ENCODE results near the gene SECTM1.

SECTM1 gene

DNA sequence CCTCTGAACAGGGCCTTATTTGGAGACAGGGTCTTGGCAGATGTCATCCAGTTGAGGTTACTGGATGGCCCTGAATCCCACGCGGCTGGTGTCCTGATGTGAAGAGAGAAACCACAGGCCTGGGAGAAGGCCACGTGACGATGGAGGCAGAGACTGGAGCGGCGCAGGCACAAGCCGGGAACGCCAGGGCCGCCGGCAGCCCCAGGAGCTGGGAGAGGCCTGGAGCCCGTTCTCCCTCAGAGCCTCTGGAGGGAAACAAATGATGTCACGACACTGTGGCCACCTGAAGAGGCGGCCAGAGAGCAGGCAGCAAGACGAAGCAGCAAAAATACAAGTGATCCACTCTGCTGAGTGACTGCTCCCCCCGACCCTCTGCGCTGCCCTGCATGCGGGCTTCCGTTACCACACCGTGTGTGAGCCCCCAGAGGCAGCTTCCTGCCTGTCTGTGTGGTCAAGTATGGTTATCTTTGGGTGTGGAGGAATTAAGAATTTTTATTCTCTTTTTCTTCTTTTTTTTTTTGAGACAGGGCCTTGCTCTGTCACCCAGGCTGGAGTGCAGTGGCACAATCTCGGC, 27.8 kb downstream of the SECTM1 start:
- no peaks in the 10 kb centered on the region for H3K9me3 ChIP-seq (ENCODE audit: control insufficient read depth, low read length)
- H3K27me3 ChIP-seq (ENCODE audit: control insufficient read depth, insufficient read depth, low read length): no peaks in the 10 kb centered on the region
- H3K36me3 ChIP-seq (ENCODE audit: control insufficient read depth, insufficient read depth, low read length): no peaks in the 10 kb centered on the region
- no peaks in the 10 kb centered on the region for H3K4me1 ChIP-seq
- no peak overlapping the region for H3K4me3 ChIP-seq (ENCODE audit: low read depth, low read length)
- no peak overlapping the region for H2AFZ ChIP-seq
- H3K79me2 ChIP-seq: no peaks in the 10 kb centered on the region
- no peak overlapping the region for H3K27ac ChIP-seq
- no peak overlapping the region for H3K9ac ChIP-seq
- H3K4me2 ChIP-seq (ENCODE audit: low read length): no peak overlapping the region
- TF ChIP-seq, protein P1, sequence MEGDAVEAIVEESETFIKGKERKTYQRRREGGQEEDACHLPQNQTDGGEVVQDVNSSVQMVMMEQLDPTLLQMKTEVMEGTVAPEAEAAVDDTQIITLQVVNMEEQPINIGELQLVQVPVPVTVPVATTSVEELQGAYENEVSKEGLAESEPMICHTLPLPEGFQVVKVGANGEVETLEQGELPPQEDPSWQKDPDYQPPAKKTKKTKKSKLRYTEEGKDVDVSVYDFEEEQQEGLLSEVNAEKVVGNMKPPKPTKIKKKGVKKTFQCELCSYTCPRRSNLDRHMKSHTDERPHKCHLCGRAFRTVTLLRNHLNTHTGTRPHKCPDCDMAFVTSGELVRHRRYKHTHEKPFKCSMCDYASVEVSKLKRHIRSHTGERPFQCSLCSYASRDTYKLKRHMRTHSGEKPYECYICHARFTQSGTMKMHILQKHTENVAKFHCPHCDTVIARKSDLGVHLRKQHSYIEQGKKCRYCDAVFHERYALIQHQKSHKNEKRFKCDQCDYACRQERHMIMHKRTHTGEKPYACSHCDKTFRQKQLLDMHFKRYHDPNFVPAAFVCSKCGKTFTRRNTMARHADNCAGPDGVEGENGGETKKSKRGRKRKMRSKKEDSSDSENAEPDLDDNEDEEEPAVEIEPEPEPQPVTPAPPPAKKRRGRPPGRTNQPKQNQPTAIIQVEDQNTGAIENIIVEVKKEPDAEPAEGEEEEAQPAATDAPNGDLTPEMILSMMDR (IDR thresholded peaks at IDR 0.05): no peak

DNA sequence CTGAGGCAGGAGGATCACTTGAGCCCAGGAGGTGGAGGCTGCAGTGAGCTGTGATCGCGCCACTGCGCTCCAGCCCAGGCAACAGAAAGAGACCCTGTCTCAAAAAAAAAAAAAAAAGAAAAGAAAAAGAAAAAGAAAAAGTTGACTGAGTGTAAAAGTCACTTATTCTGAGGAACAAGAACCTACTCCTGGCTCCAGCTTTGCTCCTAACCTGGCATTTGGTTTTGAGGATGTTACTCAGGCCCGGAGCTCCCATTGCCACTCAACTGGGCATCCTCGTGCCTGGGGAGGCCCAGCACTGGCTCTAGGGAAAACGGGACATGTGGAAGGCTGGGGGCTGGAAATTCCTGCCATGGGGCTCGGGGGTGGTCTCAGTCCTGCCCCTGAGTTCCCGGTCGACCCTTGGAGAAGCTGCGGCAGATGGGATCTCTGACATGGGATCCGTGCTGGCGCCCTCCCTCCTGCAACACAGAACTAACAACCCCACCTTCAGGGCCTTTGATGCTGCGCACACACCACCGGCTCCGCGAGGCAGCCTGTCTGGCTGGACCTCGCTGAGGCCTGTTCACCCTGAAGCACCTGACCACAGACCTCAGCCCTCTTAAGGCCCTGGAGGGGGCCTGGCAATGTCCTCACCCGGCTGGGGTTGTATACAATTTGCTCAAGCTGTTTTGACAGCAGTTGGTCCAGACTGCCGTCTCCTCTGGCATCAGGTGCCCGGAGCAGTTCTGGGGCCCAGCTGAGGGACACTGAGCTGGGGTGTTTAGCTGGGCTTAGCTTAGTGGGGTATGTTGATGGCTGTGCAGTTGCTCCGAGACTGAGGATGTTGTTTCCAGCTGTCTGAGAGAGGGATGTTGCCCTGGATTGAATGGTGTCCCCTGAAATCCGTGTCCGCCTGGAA, 28.5 kb downstream of the SECTM1 start:
- no peaks in the 10 kb centered on the region for H3K36me3 ChIP-seq (ENCODE audit: control insufficient read depth, insufficient read depth, low read length)
- H2AFZ ChIP-seq: no peak overlapping the region
- H3K9ac ChIP-seq: no peak overlapping the region
- no peaks in the 10 kb centered on the region for H3K79me2 ChIP-seq
- H3K27me3 ChIP-seq (ENCODE audit: control insufficient read depth, insufficient read depth, low read length): no peaks in the 10 kb centered on the region
- no peak overlapping the region for H3K4me2 ChIP-seq (ENCODE audit: low read length)
- TF ChIP-seq, protein P1 (IDR thresholded peaks at IDR 0.05): no peak
- no peaks in the 10 kb centered on the region for H3K4me1 ChIP-seq
- no peak overlapping the region for H3K4me3 ChIP-seq (ENCODE audit: low read depth, low read length)
- no peak overlapping the region for H3K27ac ChIP-seq
- H3K9me3 ChIP-seq (ENCODE audit: control insufficient read depth, low read length): no peaks in the 10 kb centered on the region

DNA sequence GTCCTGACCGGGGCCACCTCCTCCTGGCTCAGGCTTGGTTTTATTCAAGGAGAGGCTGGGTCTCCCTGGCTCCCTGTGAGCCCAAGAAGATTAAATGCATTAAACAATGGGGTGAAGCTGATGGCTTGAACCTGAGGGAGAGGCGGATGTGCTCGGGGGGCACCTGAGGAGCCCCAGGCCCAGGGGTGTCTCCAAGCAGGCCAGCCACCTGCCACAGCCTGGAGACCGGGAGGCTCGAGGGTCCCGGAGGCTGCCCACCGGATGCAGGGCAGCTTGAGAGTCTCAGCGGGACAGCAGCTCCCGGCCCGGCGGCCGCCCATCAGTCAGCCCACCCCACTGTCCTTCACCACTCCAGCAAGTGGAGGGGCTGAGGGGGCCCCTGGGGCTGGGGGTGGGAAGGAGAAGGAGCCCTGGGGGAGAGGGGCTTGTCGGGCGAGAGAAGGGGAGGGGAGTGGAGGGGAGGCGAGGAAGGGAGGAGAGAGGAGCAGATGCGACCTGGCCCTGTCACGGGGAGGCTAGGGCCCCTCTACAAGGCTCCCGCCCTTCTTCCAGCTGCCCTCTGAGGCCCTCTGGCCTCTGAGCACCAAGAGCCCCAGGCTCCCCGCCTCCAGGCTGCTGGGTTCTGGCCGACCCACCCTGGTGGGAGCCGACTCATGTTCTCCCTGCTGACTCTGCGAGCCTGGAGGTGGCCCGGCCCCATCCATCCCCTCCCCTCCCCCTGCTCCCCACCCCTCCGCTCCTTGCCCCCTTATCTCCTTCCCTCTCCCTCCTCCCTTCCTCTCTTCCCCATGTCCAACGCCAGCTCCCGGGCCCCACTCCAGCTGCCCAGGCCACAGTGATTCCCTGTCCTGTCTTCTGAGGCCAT, 29.4 kb downstream of the SECTM1 start:
- Histone ChIP-seq H3K79me2 (no peaks in the 10 kb centered on the region), H3K36me3 (ENCODE audit: control insufficient read depth, insufficient read depth, low read length) (no peaks in the 10 kb centered on the region), H3K4me2 (ENCODE audit: low read length) (no peak overlapping the region), H3K9ac (no peak overlapping the region), H3K4me1 (no peaks in the 10 kb centered on the region), H3K9me3 (ENCODE audit: control insufficient read depth, low read length) (no peaks in the 10 kb centered on the region), H3K4me3 (ENCODE audit: low read depth, low read length) (no peak overlapping the region), H3K27me3 (ENCODE audit: control insufficient read depth, insufficient read depth, low read length) (no peaks in the 10 kb centered on the region), H2AFZ (no peak overlapping the region), H3K27ac (no peak overlapping the region)
- TF ChIP-seq, protein P1 (IDR thresholded peaks at IDR 0.05): no peak

DNA sequence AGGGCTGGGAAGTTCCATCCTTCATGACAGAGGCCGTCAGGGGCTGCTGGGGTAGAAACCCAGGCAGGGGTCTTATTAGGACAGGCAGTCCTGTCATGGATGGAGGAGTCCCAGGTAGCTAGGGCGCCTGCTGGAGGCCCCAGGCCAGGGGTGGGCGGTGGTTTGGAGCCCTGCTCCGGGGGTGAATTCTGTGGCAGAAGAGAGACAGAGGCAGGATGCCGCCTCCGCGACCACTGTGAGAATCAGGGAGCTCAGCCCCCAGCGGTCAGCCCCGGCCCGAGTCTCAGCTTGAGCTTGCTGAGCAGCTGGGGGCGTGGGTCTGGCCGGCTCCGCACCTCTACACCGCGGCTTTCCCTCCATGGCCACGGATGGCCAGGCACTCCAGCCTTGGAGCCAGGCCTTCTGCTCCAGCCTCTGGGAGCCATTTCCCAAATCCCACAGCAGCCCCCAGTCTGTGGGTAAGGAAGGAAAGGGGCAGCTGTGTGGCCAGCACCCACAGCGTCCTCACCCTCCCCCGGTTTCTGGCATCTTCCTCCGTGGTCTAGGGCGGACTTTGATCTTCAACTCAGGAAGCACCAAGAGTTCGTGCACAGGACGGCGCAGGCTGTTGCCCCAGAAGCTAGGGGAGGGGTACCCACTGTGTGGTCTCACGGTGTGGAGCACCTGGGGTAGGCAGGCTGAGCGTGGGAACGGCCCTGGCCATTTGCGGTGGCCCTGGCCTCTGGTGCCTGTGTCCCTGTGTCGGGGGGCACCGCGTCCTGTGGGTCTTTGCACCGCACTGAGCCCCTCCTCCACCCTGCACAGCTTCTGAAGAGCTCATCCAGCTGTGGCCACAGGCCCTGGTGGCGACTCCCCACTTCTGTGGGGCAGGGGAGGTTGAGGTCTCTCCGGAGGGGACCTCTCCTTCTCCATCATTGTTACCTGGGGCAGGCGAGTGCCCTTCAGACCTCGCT, 30.3 kb downstream of the SECTM1 start:
- Histone ChIP-seq H3K27me3 (ENCODE audit: control insufficient read depth, insufficient read depth, low read length) (no peaks in the 10 kb centered on the region), H3K9ac (no peak overlapping the region)
- TF ChIP-seq, protein P1 (IDR thresholded peaks at IDR 0.05): no peak

More for the DNA sequence above, 30.3 kb downstream of the SECTM1 start:
- Histone ChIP-seq H3K79me2 (no peaks in the 10 kb centered on the region), H3K4me1 (no peaks in the 10 kb centered on the region), H3K36me3 (ENCODE audit: control insufficient read depth, insufficient read depth, low read length) (no peaks in the 10 kb centered on the region), H3K4me3 (ENCODE audit: low read depth, low read length) (no peak overlapping the region), H3K4me2 (ENCODE audit: low read length) (no peak overlapping the region), H3K9me3 (ENCODE audit: control insufficient read depth, low read length) (no peaks in the 10 kb centered on the region), H3K27ac (no peak overlapping the region), H2AFZ (no peak overlapping the region)
